MCF 10A (cell line): Measurements from ENCODE around the gene RGS7. TPM values are rescaled to one million over a fixed set of nuclear protein-coding genes. Genes with fewer than 3 reads are reported as not detected.
"Not testable (repeated sequence)": the region's sequence is repeated elsewhere in the genome, so short reads cannot be mapped to it uniquely, and the experiment has no call there.

Source experiments
- BruUV-seq: library from RNA; stranded (reverse); fragments of 400-500 nt; replicated peaks from 2 replicates; lab custom pipeline; 2021; lab: Mats Ljungman, UMichigan
- CTCF ChIA-PET: fragments of 300-600 bp; sonication (Branson Sonifier 250); formaldehyde crosslinking; extraction: SDS; loops from one replicate; lab custom pipeline; 2021; ENCODE audit warnings: antibody characterized with exemption, inconsistent platforms; lab: Yijun Ruan, JAX
- POLR2A ChIA-PET: fragments of 300-600, 350-650 bp; sonication (Branson Sonifier 250); formaldehyde crosslinking; extraction: SDS; loops from one replicate; lab custom pipeline; 2020; ENCODE audit warnings: antibody characterized with exemption, inconsistent platforms; lab: Yijun Ruan, JAX
- DNase-seq: peaks from one replicate; pipeline ENCODE4 v3.0.0-alpha.2; 2018; ENCODE audit not compliant: unreplicated experiment
- H3K27ac Mint-ChIP-seq: one replicate; pipeline ENCODE4 v1.8.0; 2022; ENCODE audit warnings: mild to moderate bottlenecking, low read depth, mixed read lengths; ENCODE audit not compliant: unreplicated experiment
- H3K27me3 Mint-ChIP-seq: one replicate; pipeline ENCODE4 v1.8.0; 2022; ENCODE audit warnings: mixed read lengths; ENCODE audit not compliant: insufficient read depth, unreplicated experiment
- H3K36me3 Mint-ChIP-seq: one replicate; pipeline ENCODE4 v1.8.0; 2022; ENCODE audit warnings: mild to moderate bottlenecking, moderate library complexity, mixed read lengths; ENCODE audit not compliant: insufficient read depth, unreplicated experiment
- H3K4me1 Mint-ChIP-seq: one replicate; pipeline ENCODE4 v1.8.0; 2022; ENCODE audit warnings: mixed read lengths; ENCODE audit not compliant: insufficient read depth, unreplicated experiment
- H3K4me3 Mint-ChIP-seq: one replicate; pipeline ENCODE4 v1.8.0; 2022; ENCODE audit warnings: mild to moderate bottlenecking, moderate library complexity, mixed read lengths; ENCODE audit not compliant: unreplicated experiment
- H3K9me3 Mint-ChIP-seq: one replicate; pipeline ENCODE4 v1.8.0; 2022; ENCODE audit warnings: mixed read lengths; ENCODE audit not compliant: unreplicated experiment
- intact Hi-C: fragments of 100-400 bp; cut with micrococcal nuclease; formaldehyde crosslinking; loops from 2 replicates; pipeline ENCODE4 v1.14.1; 2022
- total RNA-seq: library from RNA; stranded (reverse); gene quantifications from 2 replicates; pipeline ENCODE4 v1.2.3, GENCODE V29; 2022
- TF ChIP-seq, protein P1 (sequence below): fragments of 200-600 bp; IDR thresholded peaks from one replicate; pipeline ENCODE4 v1.8.0; 2022; ENCODE audit warnings: antibody characterized with exemption, mild to moderate bottlenecking; ENCODE audit not compliant: unreplicated experiment

Gene RGS7
- total RNA-seq, 1 experiment from 2014 or later = 0.42 TPM

DNA sequence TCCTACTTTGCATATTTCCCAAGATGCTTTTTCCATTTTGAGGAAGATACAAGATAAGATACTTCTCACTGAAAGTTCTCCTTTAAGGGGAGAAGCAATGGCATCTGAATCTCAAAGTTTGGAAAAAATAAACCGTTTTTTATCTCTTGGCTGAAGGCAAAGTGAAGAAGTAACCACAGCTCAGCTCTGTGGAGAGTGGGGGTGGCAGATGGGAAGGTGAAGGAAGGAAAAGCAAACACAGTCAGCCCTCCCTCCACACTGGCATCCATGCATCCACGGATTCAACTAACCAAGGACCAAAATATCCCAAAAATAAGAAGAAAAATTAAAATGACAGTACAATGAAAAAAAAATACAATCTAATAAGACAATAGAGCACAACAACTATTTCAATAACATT lies 211.1 kb downstream of the RGS7 start:
- TF ChIP-seq, protein P1, sequence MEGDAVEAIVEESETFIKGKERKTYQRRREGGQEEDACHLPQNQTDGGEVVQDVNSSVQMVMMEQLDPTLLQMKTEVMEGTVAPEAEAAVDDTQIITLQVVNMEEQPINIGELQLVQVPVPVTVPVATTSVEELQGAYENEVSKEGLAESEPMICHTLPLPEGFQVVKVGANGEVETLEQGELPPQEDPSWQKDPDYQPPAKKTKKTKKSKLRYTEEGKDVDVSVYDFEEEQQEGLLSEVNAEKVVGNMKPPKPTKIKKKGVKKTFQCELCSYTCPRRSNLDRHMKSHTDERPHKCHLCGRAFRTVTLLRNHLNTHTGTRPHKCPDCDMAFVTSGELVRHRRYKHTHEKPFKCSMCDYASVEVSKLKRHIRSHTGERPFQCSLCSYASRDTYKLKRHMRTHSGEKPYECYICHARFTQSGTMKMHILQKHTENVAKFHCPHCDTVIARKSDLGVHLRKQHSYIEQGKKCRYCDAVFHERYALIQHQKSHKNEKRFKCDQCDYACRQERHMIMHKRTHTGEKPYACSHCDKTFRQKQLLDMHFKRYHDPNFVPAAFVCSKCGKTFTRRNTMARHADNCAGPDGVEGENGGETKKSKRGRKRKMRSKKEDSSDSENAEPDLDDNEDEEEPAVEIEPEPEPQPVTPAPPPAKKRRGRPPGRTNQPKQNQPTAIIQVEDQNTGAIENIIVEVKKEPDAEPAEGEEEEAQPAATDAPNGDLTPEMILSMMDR = no peak
- H3K4me1 Mint-ChIP-seq = peaks cover 5% of the 10 kb centered on the region
- no peak overlapping the region for H3K27ac Mint-ChIP-seq
- H3K36me3 Mint-ChIP-seq = no peaks in the 10 kb centered on the region
- intact Hi-C loops = no loop called here
- ChIA-PET CTCF (no interaction called here), POLR2A (no interaction called here)
- peaks cover 16% of the 10 kb centered on the region for H3K9me3 Mint-ChIP-seq
- no peaks in the 10 kb centered on the region for H3K27me3 Mint-ChIP-seq
- BruUV-seq = no TSS peak
- DNase-seq = no peak
- no peak overlapping the region for H3K4me3 Mint-ChIP-seq

DNA sequence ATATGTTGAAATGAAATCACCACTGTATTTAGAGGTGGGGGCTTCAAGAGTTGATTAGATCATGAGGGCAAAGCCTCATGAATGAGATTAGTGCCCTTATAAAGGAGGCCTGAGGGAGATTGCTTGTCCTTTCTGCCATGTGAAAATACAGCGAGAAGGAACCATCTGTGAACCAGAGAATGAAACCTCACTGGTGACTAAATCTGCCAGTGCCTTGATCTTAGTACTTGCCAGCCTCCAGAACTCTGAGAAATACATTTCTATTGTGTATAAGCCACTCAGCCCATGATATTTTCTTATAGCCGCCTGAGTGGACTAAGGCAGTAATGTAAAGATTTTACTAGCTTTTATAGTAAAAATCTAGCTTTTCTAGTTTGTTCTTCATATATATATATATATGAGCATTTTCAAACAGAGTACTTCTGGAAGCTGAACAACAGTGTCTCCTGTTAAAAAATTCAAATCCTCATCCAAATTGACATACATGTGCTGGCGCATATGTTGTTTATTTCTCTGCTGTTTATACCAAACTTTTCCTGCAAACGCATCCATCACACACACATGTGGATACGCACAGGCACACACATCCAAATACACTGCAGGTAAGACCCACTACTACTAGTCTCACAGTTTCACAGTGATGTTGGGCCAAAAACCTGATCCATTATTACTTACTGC lies 213.1 kb downstream of the RGS7 start:
- Mint-ChIP-seq H3K4me1 (peaks cover 5% of the 10 kb centered on the region), H3K27ac (no peak overlapping the region), H3K36me3 (no peaks in the 10 kb centered on the region), H3K9me3 (peaks cover 22% of the 10 kb centered on the region), H3K27me3 (no peaks in the 10 kb centered on the region), H3K4me3 (no peak overlapping the region)
- TF ChIP-seq, protein P1 = no peak
- no TSS peak for BruUV-seq
- no peak for DNase-seq
- ChIA-PET POLR2A (no interaction called here), CTCF (interaction anchor here (0.6 kb wide), 1 partner anchor 1394 kb away, joined by 4 read pairs; no protein-coding TSS in a partner anchor)
- intact Hi-C loops = no loop called here

DNA sequence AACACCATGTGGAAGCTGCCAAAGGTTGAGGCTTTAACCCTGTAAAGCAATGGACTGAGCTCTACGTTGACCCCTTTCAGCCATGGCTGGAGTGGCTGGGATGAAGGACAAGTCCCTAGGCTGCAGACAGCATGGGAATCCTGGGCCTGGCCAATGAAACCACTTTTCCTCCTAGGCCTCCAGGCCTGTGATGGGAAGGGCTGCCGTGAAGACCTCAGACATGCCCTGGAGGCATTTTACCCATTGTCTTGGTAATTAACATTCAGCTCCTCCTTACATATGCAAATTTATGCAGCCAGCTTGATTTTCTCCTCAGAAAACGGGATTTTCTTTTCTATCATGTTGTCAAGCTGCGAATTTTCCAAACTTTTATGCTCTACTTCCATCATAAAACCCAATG lies 214.5 kb downstream of the RGS7 start:
- Mint-ChIP-seq H3K27me3 (no peaks in the 10 kb centered on the region), H3K36me3 (peaks cover 5% of the 10 kb centered on the region), H3K27ac (no peak overlapping the region), H3K4me3 (no peak overlapping the region), H3K9me3 (peaks cover 24% of the 10 kb centered on the region), H3K4me1 (peaks cover 5% of the 10 kb centered on the region)
- no peak for DNase-seq
- ChIA-PET POLR2A (interaction anchor here (0.6 kb wide), 1 partner anchor 17 kb away, joined by 4 read pairs; no protein-coding TSS in a partner anchor), CTCF (no interaction called here)
- no TSS peak for BruUV-seq
- intact Hi-C loops = no loop called here
- TF ChIP-seq, protein P1 = no peak

DNA sequence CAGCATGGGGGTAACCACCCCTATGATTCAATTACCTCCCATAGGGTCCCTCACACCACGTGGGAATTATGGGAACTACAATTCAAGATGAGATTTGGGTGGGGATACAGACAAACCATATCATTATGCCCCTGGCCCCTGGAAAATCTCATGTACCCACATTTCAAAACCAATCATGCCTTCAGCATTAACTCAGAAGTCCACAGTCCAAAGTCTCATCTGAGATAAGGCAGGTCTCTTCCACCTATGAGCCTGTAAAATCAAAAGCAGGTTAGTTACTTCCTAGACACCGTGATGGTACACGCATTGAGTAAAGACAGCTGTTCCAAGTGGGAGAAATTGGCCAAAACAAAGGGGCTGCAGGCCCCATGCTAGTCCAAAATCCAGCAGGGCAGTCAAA lies 215.4 kb downstream of the RGS7 start:
- CTCF ChIA-PET = interaction anchor here (1.8 kb wide), 1 partner anchor 22 kb away, joined by 5 read pairs; no protein-coding TSS in a partner anchor
- BruUV-seq, intact Hi-C loops, H3K36me3 Mint-ChIP-seq, POLR2A ChIA-PET, H3K4me3 Mint-ChIP-seq, H3K27me3 Mint-ChIP-seq, H3K27ac Mint-ChIP-seq, DNase-seq, H3K4me1 Mint-ChIP-seq: not testable (repeated sequence)
- peaks cover 24% of the 10 kb centered on the region for H3K9me3 Mint-ChIP-seq
